Liver (tissue), 3 donors: Measurements from ENCODE around the gene ARV1.

Experiments
- EGR1 ChIP-seq, 2 donors: IDR thresholded peaks; 2 replicates each; pipeline ENCODE4 v1.6.1; 2016 to 2018; ENCODE audit warnings: antibody characterized with exemption in 2 of 2, low read depth in 2 of 2
- GABPA ChIP-seq, 2 donors: IDR thresholded peaks in 1 of 2; conservative IDR thresholded peaks in 1 of 2; 2 replicates each; pipeline ENCODE4 v1.6.1; 2016; ENCODE audit warnings: antibody characterized with exemption in 2 of 2, mild to moderate bottlenecking in 1 of 2, moderate library complexity in 1 of 2
- JUND ChIP-seq, 2 donors: IDR thresholded peaks; 2 replicates each; pipeline ENCODE4 v1.6.1; 2016; ENCODE audit warnings: antibody characterized with exemption in 2 of 2
- NR2F2 ChIP-seq: IDR thresholded peaks from 2 replicates; pipeline ENCODE4 v1.6.1; 2016; ENCODE audit warnings: antibody characterized with exemption
- RAD21 ChIP-seq, 2 donors: IDR thresholded peaks; 2 replicates each; pipeline ENCODE4 v1.6.1; 2016; ENCODE audit warnings: antibody characterized with exemption in 2 of 2, mild to moderate bottlenecking in 2 of 2
- SP1 ChIP-seq: IDR thresholded peaks from 2 replicates; pipeline ENCODE4 v1.6.1; 2018; ENCODE audit warnings: antibody characterized with exemption, mild to moderate bottlenecking
- TAF1 ChIP-seq: conservative IDR thresholded peaks from 2 replicates; pipeline ENCODE4 v1.6.1; 2016; ENCODE audit warnings: antibody characterized with exemption, mild to moderate bottlenecking
- YY1 ChIP-seq: IDR thresholded peaks from 2 replicates; pipeline ENCODE4 v1.6.1; 2016; ENCODE audit warnings: antibody characterized with exemption, mild to moderate bottlenecking
- TF ChIP-seq, protein P1 (sequence below): fragments of 150-350 bp; IDR thresholded peaks from 2 replicates; pipeline ENCODE4 v1.5.1; 2017; ENCODE audit warnings: improper control_type of control experiment, low read depth, low read length; ENCODE audit not compliant: missing input control
- TF ChIP-seq, protein P2 (sequence below): IDR thresholded peaks from 2 replicates; pipeline ENCODE4 v1.6.1; 2016; ENCODE audit warnings: antibody characterized with exemption
- TF ChIP-seq, protein P3 (sequence below): IDR thresholded peaks from 2 replicates; pipeline ENCODE4 v1.6.1; 2016; ENCODE audit warnings: antibody characterized with exemption, mild to moderate bottlenecking
- TF ChIP-seq, protein P4 (sequence below): IDR thresholded peaks from 2 replicates; pipeline ENCODE4 v1.6.1; 2016; ENCODE audit warnings: antibody characterized with exemption
- donor health status: healthy.
- donor health status: healthy.

DNA sequence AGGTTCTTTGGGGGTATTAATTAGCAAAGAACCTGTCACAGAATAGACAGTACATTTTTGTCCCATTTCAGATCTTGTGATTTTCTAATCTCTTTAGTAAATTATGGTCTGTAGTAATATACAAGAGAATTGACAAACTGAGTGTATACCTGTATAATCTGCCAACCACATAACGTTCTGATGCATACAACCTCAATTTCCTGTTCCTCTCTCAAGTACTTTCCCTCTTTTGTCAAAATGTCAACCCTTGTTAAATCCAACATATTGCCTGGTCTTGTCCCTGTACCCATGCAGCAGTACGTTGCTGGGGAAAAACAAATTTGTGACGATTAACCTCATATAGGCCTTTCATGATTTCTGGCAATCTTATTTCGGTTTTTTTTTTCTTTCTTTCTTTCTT, 1.1 kb downstream of the ARV1 start:
- TF ChIP-seq, protein P1, sequence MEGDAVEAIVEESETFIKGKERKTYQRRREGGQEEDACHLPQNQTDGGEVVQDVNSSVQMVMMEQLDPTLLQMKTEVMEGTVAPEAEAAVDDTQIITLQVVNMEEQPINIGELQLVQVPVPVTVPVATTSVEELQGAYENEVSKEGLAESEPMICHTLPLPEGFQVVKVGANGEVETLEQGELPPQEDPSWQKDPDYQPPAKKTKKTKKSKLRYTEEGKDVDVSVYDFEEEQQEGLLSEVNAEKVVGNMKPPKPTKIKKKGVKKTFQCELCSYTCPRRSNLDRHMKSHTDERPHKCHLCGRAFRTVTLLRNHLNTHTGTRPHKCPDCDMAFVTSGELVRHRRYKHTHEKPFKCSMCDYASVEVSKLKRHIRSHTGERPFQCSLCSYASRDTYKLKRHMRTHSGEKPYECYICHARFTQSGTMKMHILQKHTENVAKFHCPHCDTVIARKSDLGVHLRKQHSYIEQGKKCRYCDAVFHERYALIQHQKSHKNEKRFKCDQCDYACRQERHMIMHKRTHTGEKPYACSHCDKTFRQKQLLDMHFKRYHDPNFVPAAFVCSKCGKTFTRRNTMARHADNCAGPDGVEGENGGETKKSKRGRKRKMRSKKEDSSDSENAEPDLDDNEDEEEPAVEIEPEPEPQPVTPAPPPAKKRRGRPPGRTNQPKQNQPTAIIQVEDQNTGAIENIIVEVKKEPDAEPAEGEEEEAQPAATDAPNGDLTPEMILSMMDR: no peak
- TF ChIP-seq TAF1 (no peak), YY1 (no peak), JUND (IDR thresholded peaks at IDR 0.05) (no peak), RAD21 (IDR thresholded peaks at IDR 0.05) (no peak), SP1 (no peak), NR2F2 (no peak), EGR1 (IDR thresholded peaks at IDR 0.05; ENCODE audit: low read depth in 2 of 2) (no peak), GABPA (IDR thresholded peaks at IDR 0.05 in 1 of 2, conservative IDR thresholded peaks at IDR 0.05 in 1 of 2) (no peak)
- TF ChIP-seq, protein P2, sequence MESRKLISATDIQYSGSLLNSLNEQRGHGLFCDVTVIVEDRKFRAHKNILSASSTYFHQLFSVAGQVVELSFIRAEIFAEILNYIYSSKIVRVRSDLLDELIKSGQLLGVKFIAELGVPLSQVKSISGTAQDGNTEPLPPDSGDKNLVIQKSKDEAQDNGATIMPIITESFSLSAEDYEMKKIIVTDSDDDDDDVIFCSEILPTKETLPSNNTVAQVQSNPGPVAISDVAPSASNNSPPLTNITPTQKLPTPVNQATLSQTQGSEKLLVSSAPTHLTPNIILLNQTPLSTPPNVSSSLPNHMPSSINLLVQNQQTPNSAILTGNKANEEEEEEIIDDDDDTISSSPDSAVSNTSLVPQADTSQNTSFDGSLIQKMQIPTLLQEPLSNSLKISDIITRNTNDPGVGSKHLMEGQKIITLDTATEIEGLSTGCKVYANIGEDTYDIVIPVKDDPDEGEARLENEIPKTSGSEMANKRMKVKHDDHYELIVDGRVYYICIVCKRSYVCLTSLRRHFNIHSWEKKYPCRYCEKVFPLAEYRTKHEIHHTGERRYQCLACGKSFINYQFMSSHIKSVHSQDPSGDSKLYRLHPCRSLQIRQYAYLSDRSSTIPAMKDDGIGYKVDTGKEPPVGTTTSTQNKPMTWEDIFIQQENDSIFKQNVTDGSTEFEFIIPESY: no peak
- TF ChIP-seq, protein P3, sequence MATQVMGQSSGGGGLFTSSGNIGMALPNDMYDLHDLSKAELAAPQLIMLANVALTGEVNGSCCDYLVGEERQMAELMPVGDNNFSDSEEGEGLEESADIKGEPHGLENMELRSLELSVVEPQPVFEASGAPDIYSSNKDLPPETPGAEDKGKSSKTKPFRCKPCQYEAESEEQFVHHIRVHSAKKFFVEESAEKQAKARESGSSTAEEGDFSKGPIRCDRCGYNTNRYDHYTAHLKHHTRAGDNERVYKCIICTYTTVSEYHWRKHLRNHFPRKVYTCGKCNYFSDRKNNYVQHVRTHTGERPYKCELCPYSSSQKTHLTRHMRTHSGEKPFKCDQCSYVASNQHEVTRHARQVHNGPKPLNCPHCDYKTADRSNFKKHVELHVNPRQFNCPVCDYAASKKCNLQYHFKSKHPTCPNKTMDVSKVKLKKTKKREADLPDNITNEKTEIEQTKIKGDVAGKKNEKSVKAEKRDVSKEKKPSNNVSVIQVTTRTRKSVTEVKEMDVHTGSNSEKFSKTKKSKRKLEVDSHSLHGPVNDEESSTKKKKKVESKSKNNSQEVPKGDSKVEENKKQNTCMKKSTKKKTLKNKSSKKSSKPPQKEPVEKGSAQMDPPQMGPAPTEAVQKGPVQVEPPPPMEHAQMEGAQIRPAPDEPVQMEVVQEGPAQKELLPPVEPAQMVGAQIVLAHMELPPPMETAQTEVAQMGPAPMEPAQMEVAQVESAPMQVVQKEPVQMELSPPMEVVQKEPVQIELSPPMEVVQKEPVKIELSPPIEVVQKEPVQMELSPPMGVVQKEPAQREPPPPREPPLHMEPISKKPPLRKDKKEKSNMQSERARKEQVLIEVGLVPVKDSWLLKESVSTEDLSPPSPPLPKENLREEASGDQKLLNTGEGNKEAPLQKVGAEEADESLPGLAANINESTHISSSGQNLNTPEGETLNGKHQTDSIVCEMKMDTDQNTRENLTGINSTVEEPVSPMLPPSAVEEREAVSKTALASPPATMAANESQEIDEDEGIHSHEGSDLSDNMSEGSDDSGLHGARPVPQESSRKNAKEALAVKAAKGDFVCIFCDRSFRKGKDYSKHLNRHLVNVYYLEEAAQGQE: no peak
- TF ChIP-seq, protein P4, sequence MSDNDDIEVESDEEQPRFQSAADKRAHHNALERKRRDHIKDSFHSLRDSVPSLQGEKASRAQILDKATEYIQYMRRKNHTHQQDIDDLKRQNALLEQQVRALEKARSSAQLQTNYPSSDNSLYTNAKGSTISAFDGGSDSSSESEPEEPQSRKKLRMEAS: no peak
